Measurements from ENCODE around the gene TMEM37.

Gene TMEM37

GRCh38 chr2:119405151-119405550, 26.5 kb upstream of the TMEM37 start:
- no peak overlapping the region for H3K4me3 Mint-ChIP-seq

GRCh38 chr2:119407430-119408220, 24.0 kb upstream of the TMEM37 start:
- peak; percentile 55 for DNase-seq
- Mint-ChIP-seq H3K27ac (no peak overlapping the region), H3K27me3 (ENCODE audit: low read depth, poor library complexity) (peaks cover 13% of the 10 kb centered on the region), H3K9me3 (peaks cover 18% of the 10 kb centered on the region), H3K4me1 (peaks cover 24% of the 10 kb centered on the region), H3K4me3 (no peak overlapping the region), H3K36me3 (ENCODE audit: low read depth) (peaks cover 4% of the 10 kb centered on the region)
- TF ChIP-seq CTCF (IDR thresholded peaks at IDR 0.05), result peak; percentile 82

More at GRCh38 chr2:119405151-119405550, 26.5 kb upstream of the TMEM37 start:
- Mint-ChIP-seq H3K9me3 (peaks cover 5% of the 10 kb centered on the region), H3K27ac (no peak overlapping the region), H3K27me3 (ENCODE audit: low read depth, poor library complexity) (peaks cover 11% of the 10 kb centered on the region), H3K36me3 (ENCODE audit: low read depth) (no peaks in the 10 kb centered on the region), H3K4me1 (peaks cover 26% of the 10 kb centered on the region)
- TF ChIP-seq CTCF (IDR thresholded peaks at IDR 0.05), result no peak
- no peak for DNase-seq

- peaks cover 13% of the 10 kb centered on the region for H3K27me3 Mint-ChIP-seq (ENCODE audit: low read depth, poor library complexity)
- no peak for DNase-seq
Observed at GRCh38 chr2:119408221-119408619, 23.4 kb upstream of the TMEM37 start.

GRCh38 chr2:119409506-119409905, 22.1 kb upstream of the TMEM37 start:
- no peak for TF ChIP-seq CTCF (IDR thresholded peaks at IDR 0.05)
- Mint-ChIP-seq H3K9me3 (peaks cover 30% of the 10 kb centered on the region), H3K4me1 (peaks cover 11% of the 10 kb centered on the region), H3K27ac (no peak overlapping the region), H3K27me3 (ENCODE audit: low read depth, poor library complexity) (peaks cover 13% of the 10 kb centered on the region), H3K4me3 (no peak overlapping the region), H3K36me3 (ENCODE audit: low read depth) (peaks cover 4% of the 10 kb centered on the region)
- no peak for DNase-seq

More at GRCh38 chr2:119408221-119408619, 23.4 kb upstream of the TMEM37 start:
- Mint-ChIP-seq H3K4me3 (no peak overlapping the region), H3K27ac (no peak overlapping the region), H3K4me1 (peaks cover 18% of the 10 kb centered on the region), H3K36me3 (ENCODE audit: low read depth) (peaks cover 4% of the 10 kb centered on the region), H3K9me3 (peaks cover 18% of the 10 kb centered on the region)
- no peak for TF ChIP-seq CTCF (IDR thresholded peaks at IDR 0.05)

GRCh38 chr2:119414894-119415293, 16.8 kb upstream of the TMEM37 start:
- Mint-ChIP-seq H3K4me1 (peaks cover 10% of the 10 kb centered on the region), H3K9me3 (peaks cover 41% of the 10 kb centered on the region), H3K36me3 (ENCODE audit: low read depth) (peaks cover 4% of the 10 kb centered on the region), H3K27ac (no peak overlapping the region), H3K4me3 (no peak overlapping the region), H3K27me3 (ENCODE audit: low read depth, poor library complexity) (peaks cover 3% of the 10 kb centered on the region)
- no peak for TF ChIP-seq CTCF (IDR thresholded peaks at IDR 0.05)
- no peak for DNase-seq

GRCh38 chr2:119415630-119416029, 16.0 kb upstream of the TMEM37 start:
- peaks cover 10% of the 10 kb centered on the region for H3K4me1 Mint-ChIP-seq
- H3K9me3 Mint-ChIP-seq, result peaks cover 43% of the 10 kb centered on the region
- peaks cover 3% of the 10 kb centered on the region for H3K27me3 Mint-ChIP-seq (ENCODE audit: low read depth, poor library complexity)
- peaks cover 4% of the 10 kb centered on the region for H3K36me3 Mint-ChIP-seq (ENCODE audit: low read depth)
- H3K4me3 Mint-ChIP-seq, result no peak overlapping the region
- no peak for TF ChIP-seq CTCF (IDR thresholded peaks at IDR 0.05)
- peak overlapping the region; percentile 85 for H3K27ac Mint-ChIP-seq
- DNase-seq, result no peak
